ENCODE results near the gene BHLHA15. TPM values are rescaled to one million over a fixed set of nuclear protein-coding genes. Genes with fewer than 3 reads are reported as not detected.

The BHLHA15 gene
- total and polyA plus RNA-seq, 9 of the 15 experiments (the other 6 are each of a cell fraction or from before 2014, with no cell fraction given), result 0.22 to 2.0 (median 1.1) TPM; not detected in 4

GRCh38 chr7:98209166-98209920 is 1.9 kb upstream of the BHLHA15 start:
- DNase-seq (ENCODE audit: extremely low read depth in 1 of 4, low spot score in 3 of 4) (no peak), ATAC-seq (no peak), FAIRE-seq (no peak)
- 0 out of 2 replicates have a peak, but pooled peaks cover 4% of the 10 kb centered on the region for H4K20me1 ChIP-seq (replicated peaks; ENCODE audit: control insufficient read depth, insufficient read depth, low read length)
- peaks cover 33% of the 10 kb centered on the region; the same call in 1 of the 3 replicates for H3K36me3 ChIP-seq (ENCODE audit: control insufficient read depth, insufficient read depth, low read length)
- H3K4me1 ChIP-seq (replicated peaks in 1 of 2; ENCODE audit: control insufficient read depth in 2 of 2, insufficient read depth in 2 of 2, low read length in 2 of 2), result peaks cover 0 to 36% of the 10 kb centered on the region in 2 experiments; a peak in 3 of 5 replicates
- WGBS (ENCODE audit: insufficient coverage, low coverage, missing lambda C conversion rate), result 92% methylated on average over 17 of the region's 17 CpGs
- H3K4me2 ChIP-seq (ENCODE audit: insufficient read depth, low read length), result no peak overlapping the region
- in situ Hi-C loops (cut with MboI) (no loop called here), intact Hi-C loops (cut with micrococcal nuclease) (no loop called here)
- ChIA-PET POLR2A (no interaction called here), CTCF (ENCODE audit: low intra/inter-chr PET ratio) (no interaction called here)
- no peaks in the 10 kb centered on the region for H3K9me1 ChIP-seq (ENCODE audit: control insufficient read depth, insufficient read depth, low read length)
- no peak overlapping the region for H2AFZ ChIP-seq (ENCODE audit: low read depth, low read length)
- H3K9me3 ChIP-seq (replicated peaks; ENCODE audit: control insufficient read depth, insufficient read depth, low read depth, low read length), result no peaks in the 10 kb centered on the region
- no TSS peak for BruUV-seq (replicated peaks)
- no peak overlapping the region for H3K9ac ChIP-seq (ENCODE audit: insufficient read depth in 1 of 2, low read depth in 2 of 2, low read length in 2 of 2)
- H3K4me3 ChIP-seq, result no peak overlapping the region
- TF ChIP-seq PATZ1 (CRISPR knock-in tag; IDR thresholded peaks at IDR 0.05; ENCODE audit: borderline replicate concordance), result no peak
- no peak for TF ChIP-seq ATF7 (IDR thresholded peaks at IDR 0.05)
- no peak for TF ChIP-seq ZNF212 (CRISPR knock-in tag; IDR thresholded peaks at IDR 0.05)
- no peak for TF ChIP-seq CTCF (IDR thresholded peaks at IDR 0.05 in 2 of 3, conservative IDR thresholded peaks at IDR 0.05 in 1 of 3; ENCODE audit: insufficient read depth in 2 of 3, low read depth in 1 of 3, low read length in 3 of 3)
- TF ChIP-seq, protein P1, sequence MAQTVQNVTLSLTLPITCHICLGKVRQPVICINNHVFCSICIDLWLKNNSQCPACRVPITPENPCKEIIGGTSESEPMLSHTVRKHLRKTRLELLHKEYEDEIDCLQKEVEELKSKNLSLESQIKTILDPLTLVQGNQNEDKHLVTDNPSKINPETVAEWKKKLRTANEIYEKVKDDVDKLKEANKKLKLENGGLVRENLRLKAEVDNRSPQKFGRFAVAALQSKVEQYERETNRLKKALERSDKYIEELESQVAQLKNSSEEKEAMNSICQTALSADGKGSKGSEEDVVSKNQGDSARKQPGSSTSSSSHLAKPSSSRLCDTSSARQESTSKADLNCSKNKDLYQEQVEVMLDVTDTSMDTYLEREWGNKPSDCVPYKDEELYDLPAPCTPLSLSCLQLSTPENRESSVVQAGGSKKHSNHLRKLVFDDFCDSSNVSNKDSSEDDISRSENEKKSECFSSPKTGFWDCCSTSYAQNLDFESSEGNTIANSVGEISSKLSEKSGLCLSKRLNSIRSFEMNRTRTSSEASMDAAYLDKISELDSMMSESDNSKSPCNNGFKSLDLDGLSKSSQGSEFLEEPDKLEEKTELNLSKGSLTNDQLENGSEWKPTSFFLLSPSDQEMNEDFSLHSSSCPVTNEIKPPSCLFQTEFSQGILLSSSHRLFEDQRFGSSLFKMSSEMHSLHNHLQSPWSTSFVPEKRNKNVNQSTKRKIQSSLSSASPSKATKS (CRISPR knock-in tag; IDR thresholded peaks at IDR 0.05), result no peak
- TF ChIP-seq, protein P2, sequence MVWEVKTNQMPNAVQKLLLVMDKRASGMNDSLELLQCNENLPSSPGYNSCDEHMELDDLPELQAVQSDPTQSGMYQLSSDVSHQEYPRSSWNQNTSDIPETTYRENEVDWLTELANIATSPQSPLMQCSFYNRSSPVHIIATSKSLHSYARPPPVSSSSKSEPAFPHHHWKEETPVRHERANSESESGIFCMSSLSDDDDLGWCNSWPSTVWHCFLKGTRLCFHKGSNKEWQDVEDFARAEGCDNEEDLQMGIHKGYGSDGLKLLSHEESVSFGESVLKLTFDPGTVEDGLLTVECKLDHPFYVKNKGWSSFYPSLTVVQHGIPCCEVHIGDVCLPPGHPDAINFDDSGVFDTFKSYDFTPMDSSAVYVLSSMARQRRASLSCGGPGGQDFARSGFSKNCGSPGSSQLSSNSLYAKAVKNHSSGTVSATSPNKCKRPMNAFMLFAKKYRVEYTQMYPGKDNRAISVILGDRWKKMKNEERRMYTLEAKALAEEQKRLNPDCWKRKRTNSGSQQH (CRISPR knock-in tag; IDR thresholded peaks at IDR 0.05), result no peak
- TF ChIP-seq TCF15 (CRISPR knock-in tag; IDR thresholded peaks at IDR 0.05), result no peak
- no peak for TF ChIP-seq CBX3 (IDR thresholded peaks at IDR 0.05; ENCODE audit: borderline replicate concordance in 1 of 2, low read length in 2 of 2)
- no peak for TF ChIP-seq ZSCAN32 (CRISPR knock-in tag; IDR thresholded peaks at IDR 0.05)
- no peak for TF ChIP-seq LCOR (CRISPR knock-in tag; IDR thresholded peaks at IDR 0.05)
- peaks cover 0 to 6% of the 10 kb centered on the region in 2 experiments; a peak in 2 of 5 replicates for H3K27me3 ChIP-seq (ENCODE audit: control insufficient read depth in 2 of 2, insufficient read depth in 2 of 2, low read length in 2 of 2)
- no peak overlapping the region for H3K27ac ChIP-seq (ENCODE audit: extremely low read depth, low read depth, low read length)
- no peaks in the 10 kb centered on the region for H3K79me2 ChIP-seq (ENCODE audit: control insufficient read depth, insufficient read depth, low read length)

Measured in K562 (cell line).